OCI-LY3 (cell line): Measurements from ENCODE around the gene PREB.
A peak's percentile ranks its signal among the peaks of the same experiment; 100 is the strongest.

Experiments
- H2AFZ ChIP-seq: fragments of 200-600, 300-600 bp; shearing (Covaris generic); 2 replicates; pipeline ENCODE4 v1.6.0; 2014; ENCODE audit warnings: antibody characterized with exemption, low read depth, low read length
- H3K27ac ChIP-seq: fragments of 200-600, 300-600 bp; sonication (generic); 2 replicates; pipeline ENCODE4 v1.5.1; 2014; ENCODE audit warnings: mild to moderate bottlenecking, low read length, moderate library complexity, mixed read lengths
- H3K27me3 ChIP-seq: fragments of 200-600, 300-600 bp; sonication (generic); 2 replicates; pipeline ENCODE4 v1.6.1; 2014; ENCODE audit warnings: low read depth, low read length, mixed read lengths
- H3K36me3 ChIP-seq: fragments of 200-600, 300-600 bp; sonication (generic); replicated peaks from 2 replicates; pipeline ENCODE3; 2014; ENCODE audit warnings: low read depth, low read length, mixed read lengths
- H3K4me1 ChIP-seq: fragments of 300-600, 200-600 bp; sonication (generic); 2 replicates; pipeline ENCODE4 v1.6.1; 2014; ENCODE audit warnings: low read length, mixed read lengths
- H3K4me2 ChIP-seq: fragments of 200-600, 300-600 bp; sonication (generic); 2 replicates; pipeline ENCODE4 v1.6.1; 2014; ENCODE audit warnings: low read length, mixed read lengths
- H3K4me3 ChIP-seq: fragments of 300-600, 200-600 bp; sonication (generic); 2 replicates; pipeline ENCODE4 v1.5.1; 2014; ENCODE audit warnings: antibody characterized with exemption, mild to moderate bottlenecking, low read length, moderate library complexity
- H3K79me2 ChIP-seq: fragments of 300-600, 200-600 bp; shearing (Covaris generic); 2 replicates; pipeline ENCODE4 v1.6.1; 2014; ENCODE audit warnings: mild to moderate bottlenecking, low read length, mixed read lengths
- H3K9ac ChIP-seq: fragments of 300-600, 200-600 bp; shearing (Covaris generic); 2 replicates; pipeline ENCODE4 v1.6.0; 2014; ENCODE audit warnings: mild to moderate bottlenecking, low read length, moderate library complexity
- H3K9me3 ChIP-seq: fragments of 200-600, 300-600 bp; shearing (Covaris generic); 2 replicates; pipeline ENCODE4 v1.6.1; 2014; ENCODE audit warnings: low read length, mixed read lengths; ENCODE audit not compliant: insufficient read depth
- H4K20me1 ChIP-seq: fragments of 200-600, 300-600 bp; sonication (generic); 2 replicates; pipeline ENCODE4 v1.6.1; 2016; ENCODE audit warnings: low read length, mixed read lengths; ENCODE audit not compliant: insufficient read depth
- CTCF ChIP-seq: fragments of 200-600, 300-600 bp; sonication (generic); IDR thresholded peaks from 2 replicates; pipeline ENCODE4 v1.5.1; 2014; ENCODE audit warnings: antibody characterized with exemption, low read length, low read depth
- EZH2phosphoT487 ChIP-seq: fragments of 200-600 bp; shearing (Covaris generic); IDR thresholded peaks from 2 replicates; pipeline ENCODE4 v1.6.1; 2018; ENCODE audit warnings: antibody characterized with exemption, mixed run types, low read depth

The PREB gene

GRCh38 chr2:27135478-27135955 is 1.1 kb upstream of the PREB start:
- TF ChIP-seq EZH2phosphoT487 = no peak
- TF ChIP-seq CTCF = no peak
- Histone ChIP-seq H3K4me2 (no peak overlapping the region), H2AFZ (0 out of 2 replicates have a peak overlapping the region, but pooled peaks have one; percentile 71), H3K36me3 (peaks cover 26% of the 10 kb centered on the region), H3K79me2 (peaks cover 21% of the 10 kb centered on the region), H4K20me1 (peaks cover 4% of the 10 kb centered on the region), H3K4me3 (no peak overlapping the region), H3K9ac (no peak overlapping the region), H3K4me1 (peaks cover 12% of the 10 kb centered on the region), H3K27ac (no peak overlapping the region), H3K27me3 (no peaks in the 10 kb centered on the region), H3K9me3 (no peaks in the 10 kb centered on the region)

GRCh38 chr2:27134781-27135477 is 493 bp upstream of the PREB start:
- peak overlapping the region; percentile 83 for H3K4me3 ChIP-seq
- H3K36me3 ChIP-seq = peaks cover 29% of the 10 kb centered on the region
- H2AFZ ChIP-seq = peak overlapping the region; percentile 71
- H3K9ac ChIP-seq = peak overlapping the region; percentile 65
- no peaks in the 10 kb centered on the region for H3K27me3 ChIP-seq
- no peak overlapping the region for H3K27ac ChIP-seq
- H3K4me1 ChIP-seq = peaks cover 12% of the 10 kb centered on the region
- H3K9me3 ChIP-seq = no peaks in the 10 kb centered on the region
- H3K79me2 ChIP-seq = peaks cover 21% of the 10 kb centered on the region
- no peak for TF ChIP-seq EZH2phosphoT487
- TF ChIP-seq CTCF = no peak
- H4K20me1 ChIP-seq = peaks cover 4% of the 10 kb centered on the region
- H3K4me2 ChIP-seq = peak overlapping the region; percentile 66

- peak overlapping the region; percentile 48; the same call in 1 of the 2 replicates for H3K27ac ChIP-seq
- H3K4me2 ChIP-seq = peak overlapping the region; percentile 86
- peaks cover 12% of the 10 kb centered on the region for H3K4me1 ChIP-seq
- peaks cover 38% of the 10 kb centered on the region for H3K36me3 ChIP-seq
- no peaks in the 10 kb centered on the region for H3K27me3 ChIP-seq
- TF ChIP-seq CTCF (no peak), EZH2phosphoT487 (no peak)
- peaks cover 21% of the 10 kb centered on the region for H3K79me2 ChIP-seq
- H3K9ac ChIP-seq = peak overlapping the region; percentile 94
- H3K4me3 ChIP-seq = peak overlapping the region; percentile 83
- H3K9me3 ChIP-seq = no peaks in the 10 kb centered on the region
- peaks cover 4% of the 10 kb centered on the region for H4K20me1 ChIP-seq
- H2AFZ ChIP-seq = no peak overlapping the region
Measured at GRCh38 chr2:27133195-27133875, 1.1 kb downstream of the PREB start.

GRCh38 chr2:27131429-27131828 is 3.0 kb downstream of the PREB start:
- H3K27me3 ChIP-seq = no peaks in the 10 kb centered on the region
- H3K4me3 ChIP-seq = no peak overlapping the region
- no peak overlapping the region for H2AFZ ChIP-seq
- no peak overlapping the region for H3K4me2 ChIP-seq
- H4K20me1 ChIP-seq = peaks cover 4% of the 10 kb centered on the region
- peaks cover 12% of the 10 kb centered on the region for H3K4me1 ChIP-seq
- H3K79me2 ChIP-seq = peaks cover 21% of the 10 kb centered on the region
- no peaks in the 10 kb centered on the region for H3K9me3 ChIP-seq
- no peak for TF ChIP-seq EZH2phosphoT487
- TF ChIP-seq CTCF = no peak
- H3K9ac ChIP-seq = no peak overlapping the region
- peaks cover 38% of the 10 kb centered on the region for H3K36me3 ChIP-seq
- no peak overlapping the region for H3K27ac ChIP-seq
